ENCODE results near the gene MKRN2OS.

MKRN2OS gene

GRCh38 chr3:12577379-12577778 is 32.1 kb upstream of the MKRN2OS start:
- no peak overlapping the region for H2AFZ ChIP-seq (ENCODE audit: low read depth, low read length, severe bottlenecking)
- H3K4me2 ChIP-seq (ENCODE audit: low read depth, low read length, poor library complexity, severe bottlenecking) = no peak overlapping the region
- H3K36me3 ChIP-seq (ENCODE audit: low read length) = peaks cover 3% of the 10 kb centered on the region; the same call in 1 of the 2 replicates
- H3K79me2 ChIP-seq (ENCODE audit: insufficient read depth, low read length) = no peaks in the 10 kb centered on the region
- no peak for TF ChIP-seq CTCF (IDR thresholded peaks at IDR 0.05; ENCODE audit: insufficient read depth, low read length, poor library complexity, severe bottlenecking)
- TF ChIP-seq EZH2phosphoT487 (conservative IDR thresholded peaks at IDR 0.05; ENCODE audit: low read length) = no peak
- no peaks in the 10 kb centered on the region for H4K20me1 ChIP-seq (ENCODE audit: low read depth, low read length)
- no peaks in the 10 kb centered on the region for H3K27me3 ChIP-seq (ENCODE audit: low read length)
- no peak overlapping the region for H3K9ac ChIP-seq (ENCODE audit: low read length)
- H3K9me2 ChIP-seq (replicated peaks; ENCODE audit: insufficient read depth, low read length) = no peaks in the 10 kb centered on the region
- no peak overlapping the region for H3K27ac ChIP-seq (ENCODE audit: low read depth, low read length)
- H3F3A ChIP-seq (ENCODE audit: insufficient read depth) = no peaks in the 10 kb centered on the region
- H3K9me3 ChIP-seq (ENCODE audit: insufficient read depth, low read length) = no peaks in the 10 kb centered on the region
- H3K4me3 ChIP-seq (ENCODE audit: insufficient read depth, low read length, poor library complexity, severe bottlenecking) = no peak overlapping the region

GRCh38 chr3:12574661-12575060 is 29.4 kb upstream of the MKRN2OS start:
- H3K4me2 ChIP-seq (ENCODE audit: low read depth, low read length, poor library complexity, severe bottlenecking) = no peak overlapping the region
- H3K9me2 ChIP-seq (replicated peaks; ENCODE audit: insufficient read depth, low read length) = no peaks in the 10 kb centered on the region
- H3K27me3 ChIP-seq (ENCODE audit: low read length) = no peaks in the 10 kb centered on the region
- H3K9me3 ChIP-seq (ENCODE audit: insufficient read depth, low read length) = no peaks in the 10 kb centered on the region
- no peak overlapping the region for H2AFZ ChIP-seq (ENCODE audit: low read depth, low read length, severe bottlenecking)
- no peak overlapping the region for H3K9ac ChIP-seq (ENCODE audit: low read length)
- peaks cover 8% of the 10 kb centered on the region; the same call in 1 of the 2 replicates for H3K36me3 ChIP-seq (ENCODE audit: low read length)
- H3F3A ChIP-seq (ENCODE audit: insufficient read depth) = no peaks in the 10 kb centered on the region
- H4K20me1 ChIP-seq (ENCODE audit: low read depth, low read length) = no peaks in the 10 kb centered on the region
- no peaks in the 10 kb centered on the region for H3K79me2 ChIP-seq (ENCODE audit: insufficient read depth, low read length)
- no peak overlapping the region for H3K4me3 ChIP-seq (ENCODE audit: insufficient read depth, low read length, poor library complexity, severe bottlenecking)
- no peak overlapping the region for H3K27ac ChIP-seq (ENCODE audit: low read depth, low read length)
- TF ChIP-seq EZH2phosphoT487 (conservative IDR thresholded peaks at IDR 0.05; ENCODE audit: low read length) = no peak
- no peak for TF ChIP-seq CTCF (IDR thresholded peaks at IDR 0.05; ENCODE audit: insufficient read depth, low read length, poor library complexity, severe bottlenecking)

- Histone ChIP-seq H3K9me3 (ENCODE audit: insufficient read depth, low read length) (no peaks in the 10 kb centered on the region), H3K36me3 (ENCODE audit: low read length) (peaks cover 8% of the 10 kb centered on the region; the same call in 1 of the 2 replicates)
These were observed 28.8 kb upstream of the MKRN2OS start for GRCh38 chr3:12574131-12574530.

More at GRCh38 chr3:12574131-12574530, 28.8 kb upstream of the MKRN2OS start:
- Histone ChIP-seq H4K20me1 (ENCODE audit: low read depth, low read length) (no peaks in the 10 kb centered on the region), H3K4me2 (ENCODE audit: low read depth, low read length, poor library complexity, severe bottlenecking) (no peak overlapping the region), H3K27me3 (ENCODE audit: low read length) (no peaks in the 10 kb centered on the region), H3K79me2 (ENCODE audit: insufficient read depth, low read length) (no peaks in the 10 kb centered on the region), H3K9ac (ENCODE audit: low read length) (no peak overlapping the region), H3F3A (ENCODE audit: insufficient read depth) (no peaks in the 10 kb centered on the region), H3K27ac (ENCODE audit: low read depth, low read length) (no peak overlapping the region), H3K9me2 (replicated peaks; ENCODE audit: insufficient read depth, low read length) (no peaks in the 10 kb centered on the region), H3K4me3 (ENCODE audit: insufficient read depth, low read length, poor library complexity, severe bottlenecking) (no peak overlapping the region), H2AFZ (ENCODE audit: low read depth, low read length, severe bottlenecking) (no peak overlapping the region)
- TF ChIP-seq EZH2phosphoT487 (conservative IDR thresholded peaks at IDR 0.05; ENCODE audit: low read length) (no peak), CTCF (IDR thresholded peaks at IDR 0.05; ENCODE audit: insufficient read depth, low read length, poor library complexity, severe bottlenecking) (no peak)

Measured in SU-DHL-6 (cell line).